Stimulated activated CD4-positive, alpha-beta T cell treated with anti-CD3 and anti-CD28 coated beads, Interleukin-12 subunit alpha, Interleukin-12 subunit beta, amount 100 ng/mL, for 48 hours (primary cell): ENCODE data around the gene ANKRD61.
"Not testable (repeated sequence)": the region's sequence is repeated elsewhere in the genome, so short reads cannot be mapped to it uniquely, and the experiment has no call there.

Experiments
- DNase-seq, 3 donors: peaks; one replicate each; pipeline ENCODE4 v3.0.0-alpha.2; 2020; ENCODE audit warnings: low read depth in 2 of 3, low spot score in 1 of 3

ANKRD61 gene

GRCh38 chr7:6030988-6031387, at the start of gene ANKRD61:
Gene ANKRD61 (plus strand): TSS chr7:6031376. CDS start chr7:6031376, 0 bp downstream.
- no peak for DNase-seq

GRCh38 chr7:5987061-5987460, 44.1 kb upstream of the ANKRD61 start:
- DNase-seq = not testable (repeated sequence)

- no peak for DNase-seq
Measured at GRCh38 chr7:5997210-5997808, 33.9 kb upstream of the ANKRD61 start.

- DNase-seq = no peak
Measured at GRCh38 chr7:6007386-6007785, 23.8 kb upstream of the ANKRD61 start.

GRCh38 chr7:6007835-6008590, 23.2 kb upstream of the ANKRD61 start:
- DNase-seq = not testable (repeated sequence)

- DNase-seq = peak; percentile 96 to 97 (median 96)
Measured at GRCh38 chr7:6008668-6009611, 22.2 kb upstream of the ANKRD61 start, which contains the start of the genes AIMP2 and PMS2. Gene AIMP2 (plus strand): TSS chr7:6009272. CDS start chr7:6009364, 92 bp downstream. Gene PMS2 (minus strand): TSS chr7:6009049. CDS start chr7:6009019, 30 bp downstream.

- not testable (repeated sequence) for DNase-seq
Measured at GRCh38 chr7:6010370-6010769, 20.8 kb upstream of the ANKRD61 start.

- DNase-seq = no peak
Measured at GRCh38 chr7:6011541-6011940, 19.6 kb upstream of the ANKRD61 start.

GRCh38 chr7:6012355-6013104, 18.6 kb upstream of the ANKRD61 start:
- no peak for DNase-seq

- no peak for DNase-seq
Measured at GRCh38 chr7:6015917-6016652, 15.1 kb upstream of the ANKRD61 start.

- no peak for DNase-seq
Measured at GRCh38 chr7:6016653-6016966, 14.6 kb upstream of the ANKRD61 start.

- no peak for DNase-seq
Measured at GRCh38 chr7:6020371-6021286, 10.5 kb upstream of the ANKRD61 start.

- DNase-seq = no peak
Measured at GRCh38 chr7:6022707-6023106, 8.5 kb upstream of the ANKRD61 start.

- no peak for DNase-seq
Measured at GRCh38 chr7:6023974-6024435, 7.2 kb upstream of the ANKRD61 start.

GRCh38 chr7:6026011-6026819, 5.0 kb upstream of the ANKRD61 start:
- DNase-seq = peak; percentile 28 to 46 (median 36)

- no peak for DNase-seq
Measured at GRCh38 chr7:6026820-6027311, 4.3 kb upstream of the ANKRD61 start.

GRCh38 chr7:6027806-6028365, 3.3 kb upstream of the ANKRD61 start:
- DNase-seq = no peak

GRCh38 chr7:6028563-6028962, 2.6 kb upstream of the ANKRD61 start:
- DNase-seq = no peak
